Measurements from ENCODE around the gene MKLN1. TPM values are rescaled to one million over a fixed set of nuclear protein-coding genes. Genes with fewer than 3 reads are reported as not detected.

Gene MKLN1
- total RNA-seq, 1 donor from 2014 or later, result 61.7 TPM

GRCh38 chr7:131326576-131326975 is 1.1 kb upstream of the MKLN1 start:
- no peak for TF ChIP-seq CTCF (IDR thresholded peaks at IDR 0.05; ENCODE audit: unreplicated experiment)

GRCh38 chr7:131327049-131327625 is 539 bp upstream of the MKLN1 start:
- DNase-seq (ENCODE audit: low spot score in 2 of 2, unreplicated experiment in 2 of 2), result no peak
- peak overlapping the region; percentile 94 for H3K4me3 Mint-ChIP-seq
- peaks cover 32% of the 10 kb centered on the region for H3K4me1 Mint-ChIP-seq

More at GRCh38 chr7:131326576-131326975, 1.1 kb upstream of the MKLN1 start:
- DNase-seq (ENCODE audit: low spot score in 2 of 2, unreplicated experiment in 2 of 2), result no peak
- peak overlapping the region; percentile 99 for H3K27ac Mint-ChIP-seq
- peaks cover under 1% of the 10 kb centered on the region for H3K36me3 Mint-ChIP-seq
- no peaks in the 10 kb centered on the region for H3K27me3 Mint-ChIP-seq (ENCODE audit: low read depth)
- H3K9me3 Mint-ChIP-seq, result no peaks in the 10 kb centered on the region
- H3K4me1 Mint-ChIP-seq, result peaks cover 32% of the 10 kb centered on the region
- peak overlapping the region; percentile 94 for H3K4me3 Mint-ChIP-seq

GRCh38 chr7:131328377-131329175 is 900 bp downstream of the MKLN1 start:
- H3K27me3 Mint-ChIP-seq (ENCODE audit: low read depth), result no peaks in the 10 kb centered on the region
- no peak for DNase-seq (ENCODE audit: low spot score in 2 of 2, unreplicated experiment in 2 of 2)
- TF ChIP-seq CTCF (IDR thresholded peaks at IDR 0.05; ENCODE audit: unreplicated experiment), result no peak
- H3K27ac Mint-ChIP-seq, result peak overlapping the region; percentile 99
- peaks cover 32% of the 10 kb centered on the region for H3K4me1 Mint-ChIP-seq
- no peaks in the 10 kb centered on the region for H3K9me3 Mint-ChIP-seq
- H3K4me3 Mint-ChIP-seq, result peak overlapping the region; percentile 94
- peaks cover 3% of the 10 kb centered on the region for H3K36me3 Mint-ChIP-seq

More at GRCh38 chr7:131327049-131327625, 539 bp upstream of the MKLN1 start:
- H3K36me3 Mint-ChIP-seq, result no peaks in the 10 kb centered on the region
- no peaks in the 10 kb centered on the region for H3K27me3 Mint-ChIP-seq (ENCODE audit: low read depth)
- peak overlapping the region; percentile 99 for H3K27ac Mint-ChIP-seq
- H3K9me3 Mint-ChIP-seq, result no peaks in the 10 kb centered on the region
- TF ChIP-seq CTCF (IDR thresholded peaks at IDR 0.05; ENCODE audit: unreplicated experiment), result no peak

GRCh38 chr7:131329176-131329570 is 1.5 kb downstream of the MKLN1 start:
- H3K36me3 Mint-ChIP-seq, result peaks cover 7% of the 10 kb centered on the region
- no peaks in the 10 kb centered on the region for H3K27me3 Mint-ChIP-seq (ENCODE audit: low read depth)
- no peak for TF ChIP-seq CTCF (IDR thresholded peaks at IDR 0.05; ENCODE audit: unreplicated experiment)
- H3K9me3 Mint-ChIP-seq, result peaks cover 2% of the 10 kb centered on the region
- H3K4me3 Mint-ChIP-seq, result peak overlapping the region; percentile 94
- no peak for DNase-seq (ENCODE audit: low spot score in 2 of 2, unreplicated experiment in 2 of 2)
- peak overlapping the region; percentile 99 for H3K27ac Mint-ChIP-seq
- peaks cover 32% of the 10 kb centered on the region for H3K4me1 Mint-ChIP-seq

GRCh38 chr7:131330299-131330698 is 2.6 kb downstream of the MKLN1 start:
- TF ChIP-seq CTCF (IDR thresholded peaks at IDR 0.05; ENCODE audit: unreplicated experiment), result no peak
- H3K27ac Mint-ChIP-seq, result peak overlapping the region; percentile 80
- H3K27me3 Mint-ChIP-seq (ENCODE audit: low read depth), result no peaks in the 10 kb centered on the region
- no peak for DNase-seq (ENCODE audit: low spot score in 2 of 2, unreplicated experiment in 2 of 2)
- H3K4me1 Mint-ChIP-seq, result peaks cover 27% of the 10 kb centered on the region
- H3K4me3 Mint-ChIP-seq, result peak overlapping the region; percentile 42
- peaks cover 12% of the 10 kb centered on the region for H3K9me3 Mint-ChIP-seq
- peaks cover 14% of the 10 kb centered on the region for H3K36me3 Mint-ChIP-seq
